ENCODE data around the gene AADACL2. TPM values are rescaled to one million over a fixed set of nuclear protein-coding genes. Genes with fewer than 3 reads are reported as not detected.

AADACL2 gene
- total RNA-seq, 2 experiments from 2014 or later = not detected

DNA sequence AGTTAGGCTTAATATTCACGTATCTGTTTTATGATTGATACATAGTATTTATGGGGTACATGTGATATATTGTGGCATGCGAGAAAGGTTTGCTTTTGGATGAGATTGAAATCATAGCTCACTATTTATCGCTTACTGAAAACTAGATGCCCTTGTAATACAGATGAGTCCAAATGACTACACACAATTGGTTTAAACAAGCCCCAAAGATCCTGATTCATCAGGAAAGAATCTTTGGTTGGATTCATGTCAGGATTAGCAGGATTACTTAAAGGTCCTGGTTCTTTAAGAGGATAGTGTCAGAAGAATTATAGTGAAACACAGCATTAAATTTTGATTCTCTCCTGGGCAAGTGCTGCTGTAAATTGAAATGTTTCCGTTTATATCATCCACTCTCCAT is 61.5 kb downstream of the AADACL2 start:
- no peak for DNase-seq
- no peaks in the 10 kb centered on the region for H3K4me1 Mint-ChIP-seq
- H3K9me3 Mint-ChIP-seq = no peaks in the 10 kb centered on the region
- no peak overlapping the region for H3K27ac Mint-ChIP-seq
- peaks cover 9% of the 10 kb centered on the region for H3K27me3 Mint-ChIP-seq
- ChIA-PET CTCF (no interaction called here), POLR2A (no interaction called here)
- no peak overlapping the region for H3K4me3 Mint-ChIP-seq
- H3K36me3 Mint-ChIP-seq (ENCODE audit: low read depth) = no peaks in the 10 kb centered on the region

DNA sequence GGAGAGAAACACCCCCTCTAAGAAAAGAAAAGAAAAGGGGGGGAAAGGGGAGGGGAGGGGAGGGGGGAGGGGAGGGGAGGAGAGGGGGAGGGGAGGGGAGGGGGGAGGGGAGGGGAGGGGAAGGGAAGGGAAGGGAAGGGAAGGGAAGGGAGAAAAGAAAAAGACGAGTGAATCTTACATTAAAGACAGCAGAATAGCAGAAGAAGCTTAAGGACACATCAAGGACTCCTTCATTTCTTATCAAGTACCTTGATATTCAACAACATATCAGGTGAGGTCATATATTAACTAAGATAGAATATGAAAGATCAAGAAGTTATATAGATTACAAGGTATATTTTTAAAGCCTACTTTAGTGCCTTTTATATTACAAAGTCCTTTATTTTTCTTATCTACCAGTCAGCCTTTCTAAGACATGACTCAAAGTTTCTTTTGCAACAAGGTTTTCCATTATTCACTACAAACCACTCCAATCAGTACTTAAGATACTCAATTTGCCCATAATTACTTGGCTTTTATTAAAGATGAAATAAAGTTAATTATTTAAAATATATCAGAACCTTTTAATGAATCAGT is 62.5 kb downstream of the AADACL2 start:
- ChIA-PET POLR2A (no interaction called here), CTCF (no interaction called here)
- Mint-ChIP-seq H3K4me1 (no peaks in the 10 kb centered on the region), H3K9me3 (no peaks in the 10 kb centered on the region), H3K27ac (no peak overlapping the region), H3K36me3 (ENCODE audit: low read depth) (no peaks in the 10 kb centered on the region), H3K4me3 (no peak overlapping the region), H3K27me3 (peaks cover 9% of the 10 kb centered on the region)
- DNase-seq = no peak

DNA sequence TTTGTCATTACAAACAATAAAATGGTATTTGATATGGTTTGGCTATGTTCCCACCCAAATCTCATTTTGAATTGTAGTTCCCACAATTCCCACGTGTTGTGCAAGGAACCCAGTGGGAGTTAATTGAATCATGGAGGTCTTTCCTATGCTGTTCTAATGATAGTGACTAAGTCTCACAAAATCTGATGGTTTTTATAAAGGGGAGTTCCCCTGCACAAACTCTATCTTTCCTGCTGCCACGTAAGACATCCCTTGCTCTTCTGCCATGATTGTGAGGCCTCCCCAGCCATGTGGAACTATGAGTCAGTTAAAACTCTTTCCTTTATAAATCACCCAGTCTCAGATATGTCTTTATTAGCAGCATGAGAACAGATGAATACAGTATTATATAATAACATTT is 64.7 kb downstream of the AADACL2 start:
- ChIA-PET CTCF (no interaction called here), POLR2A (no interaction called here)
- Mint-ChIP-seq H3K4me1 (no peaks in the 10 kb centered on the region), H3K36me3 (ENCODE audit: low read depth) (no peaks in the 10 kb centered on the region), H3K27ac (no peak overlapping the region), H3K4me3 (no peak overlapping the region), H3K27me3 (peaks cover 9% of the 10 kb centered on the region), H3K9me3 (no peaks in the 10 kb centered on the region)
- no peak for DNase-seq

GRCh38 chr3:151800431-151800830 is 66.7 kb downstream of the AADACL2 start:
- ChIA-PET CTCF (no interaction called here), POLR2A (no interaction called here)
- H3K9me3 Mint-ChIP-seq = no peaks in the 10 kb centered on the region
- no peak overlapping the region for H3K4me3 Mint-ChIP-seq
- H3K4me1 Mint-ChIP-seq = no peaks in the 10 kb centered on the region
- peaks cover 4% of the 10 kb centered on the region for H3K27me3 Mint-ChIP-seq
- H3K27ac Mint-ChIP-seq = no peak overlapping the region
- no peak for DNase-seq
- H3K36me3 Mint-ChIP-seq (ENCODE audit: low read depth) = no peaks in the 10 kb centered on the region

DNA sequence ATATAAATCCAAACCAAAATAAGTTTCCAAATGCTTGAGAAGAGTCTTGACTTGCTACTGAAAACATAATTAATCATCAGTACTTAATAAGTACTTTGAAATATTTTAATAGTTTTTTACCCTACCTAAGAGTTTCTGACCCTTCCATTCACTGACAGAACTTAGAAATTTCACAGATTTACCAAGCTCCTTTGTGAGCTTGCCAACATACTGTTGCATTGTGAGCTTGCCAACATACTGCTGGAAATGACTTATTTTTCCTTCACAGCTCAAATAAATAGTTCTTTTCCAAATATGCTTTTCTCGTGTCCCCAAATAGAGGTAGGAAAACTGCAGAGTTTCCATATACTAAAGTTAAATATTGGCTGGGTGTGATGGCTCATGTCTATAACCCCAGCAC is 70.5 kb downstream of the AADACL2 start:
- Mint-ChIP-seq H3K4me1 (no peaks in the 10 kb centered on the region), H3K4me3 (no peak overlapping the region), H3K36me3 (ENCODE audit: low read depth) (no peaks in the 10 kb centered on the region), H3K9me3 (peaks cover 11% of the 10 kb centered on the region), H3K27me3 (peaks cover 2% of the 10 kb centered on the region), H3K27ac (no peak overlapping the region)
- DNase-seq = no peak
- CTCF ChIA-PET = no interaction called here
- POLR2A ChIA-PET = no interaction called here

DNA sequence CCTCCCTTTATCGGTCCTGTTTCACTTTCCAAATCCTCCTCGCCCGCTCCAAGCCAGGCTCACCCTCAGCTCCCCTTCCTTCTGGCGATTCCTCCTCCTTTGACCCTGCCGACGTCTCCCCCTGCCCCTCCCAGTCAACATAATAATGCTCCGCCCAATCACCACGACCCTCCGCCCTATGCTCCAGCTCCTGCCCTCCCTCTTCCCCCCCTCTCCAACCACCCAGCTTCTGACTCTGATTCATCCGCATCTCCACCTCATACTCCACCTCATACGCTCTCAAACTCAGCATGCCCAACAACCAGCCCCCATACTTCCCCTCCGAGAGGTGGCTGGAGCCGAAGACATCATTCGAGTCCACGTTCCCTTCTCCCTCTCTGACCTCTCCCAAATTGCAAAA is 73.1 kb downstream of the AADACL2 start:
- H3K4me3 Mint-ChIP-seq = no peak overlapping the region
- H3K27me3 Mint-ChIP-seq = no peaks in the 10 kb centered on the region
- ChIA-PET CTCF (no interaction called here), POLR2A (no interaction called here)
- no peak for DNase-seq
- no peak overlapping the region for H3K27ac Mint-ChIP-seq
- no peaks in the 10 kb centered on the region for H3K36me3 Mint-ChIP-seq (ENCODE audit: low read depth)
- H3K9me3 Mint-ChIP-seq = peaks cover 11% of the 10 kb centered on the region
- H3K4me1 Mint-ChIP-seq = no peaks in the 10 kb centered on the region

Other genes starting within 250 kb of the AADACL2 start
- not detected for gene AADAC, start 80.2 kb downstream of the AADACL2 start, total RNA-seq
- not detected for gene SUCNR1, start 139.7 kb downstream of the AADACL2 start, total RNA-seq